Inflammatory macrophage treated with lipopolysaccharide for 1 hour (primary cell): ENCODE data around the gene SF3B4.

Source experiments
- DNase-seq, 2 donors: peaks; one replicate each; pipeline ENCODE4 v3.0.0-alpha.2; 2020 to 2022

Gene SF3B4

DNA sequence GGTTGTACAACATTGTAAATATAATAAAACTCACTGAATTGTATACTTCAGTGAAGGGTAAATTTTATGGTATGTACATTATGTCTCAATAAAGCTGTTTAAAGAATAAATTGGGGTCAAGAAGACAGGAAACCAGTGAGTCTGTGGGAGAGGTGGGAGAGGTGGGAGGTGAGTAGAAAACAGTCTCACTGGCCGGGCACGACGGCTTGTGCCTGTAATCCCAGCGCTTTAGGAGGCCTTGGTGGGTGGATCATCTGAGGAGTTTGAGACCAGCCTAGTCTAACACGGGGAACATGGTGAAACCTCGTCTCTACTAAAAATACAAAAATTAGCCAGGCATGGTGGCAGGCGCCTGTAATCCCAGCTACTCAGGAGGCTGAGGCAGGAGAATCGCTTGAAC lies 4.9 kb upstream of the SF3B4 start:
- no peak for DNase-seq

DNA sequence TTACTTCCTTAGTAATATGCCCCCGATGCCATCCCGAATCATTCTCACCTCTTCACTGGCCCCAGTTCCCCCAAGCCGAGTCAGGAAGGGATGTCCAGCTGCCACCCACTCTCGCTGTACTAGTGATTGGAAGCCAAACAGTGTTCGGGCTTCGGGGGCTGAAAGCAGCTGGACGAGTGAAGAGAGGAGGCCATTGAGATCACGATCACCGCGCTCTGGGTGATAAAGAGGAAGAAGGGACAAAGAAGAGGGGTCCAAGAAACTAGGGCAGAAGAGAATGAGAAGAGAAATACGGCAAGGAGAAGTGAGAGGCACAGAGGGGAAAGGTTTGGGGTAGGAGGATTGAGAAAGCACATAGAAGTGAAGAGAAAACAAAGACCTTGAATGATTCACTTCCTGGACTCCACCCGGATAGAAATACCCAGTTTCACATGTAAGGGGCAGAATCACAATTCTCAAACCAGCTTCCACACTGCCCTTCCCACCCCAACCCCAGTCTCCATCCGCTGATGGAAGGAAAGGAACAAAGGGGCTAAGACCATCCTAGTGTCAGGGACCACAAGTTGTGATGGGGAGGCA lies 3.7 kb upstream of the SF3B4 start:
- peak; percentile 52 to 59 for DNase-seq

DNA sequence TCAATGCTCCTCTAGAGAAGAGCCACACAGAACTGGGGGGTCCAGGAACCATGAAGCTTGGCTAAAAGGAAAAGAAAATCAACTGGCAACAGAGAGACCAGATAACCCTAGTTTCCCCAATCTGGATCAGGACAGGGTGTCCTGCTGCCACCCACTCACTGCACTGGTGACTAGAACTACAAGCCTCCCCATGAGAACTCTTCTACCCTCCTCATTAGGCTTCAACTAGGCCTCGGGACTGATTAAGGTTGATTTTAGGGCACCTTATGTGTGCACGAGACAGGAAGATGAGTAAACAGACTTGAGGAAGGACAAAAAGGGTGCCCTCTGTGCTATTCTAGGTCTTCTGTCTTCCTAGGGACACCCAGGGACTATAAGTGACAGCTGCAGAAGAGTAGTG lies 2.3 kb upstream of the SF3B4 start:
- DNase-seq: peak; percentile 33 to 37

DNA sequence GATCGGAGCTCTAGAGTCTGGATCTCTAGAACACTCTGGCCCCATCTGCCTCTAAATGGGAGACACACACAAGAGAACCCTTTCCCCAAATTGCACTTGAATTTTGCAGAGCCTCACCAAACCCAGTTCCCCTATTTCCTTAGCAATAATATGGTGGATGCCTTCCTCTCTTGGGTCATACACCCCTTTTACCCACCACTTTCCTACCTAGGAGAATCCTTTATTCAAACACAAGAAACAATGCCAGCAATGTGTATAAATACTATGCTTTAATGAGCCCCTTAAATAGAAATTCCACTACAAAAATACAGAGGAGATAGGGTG lies 760 bp upstream of the SF3B4 start:
- no peak for DNase-seq

DNA sequence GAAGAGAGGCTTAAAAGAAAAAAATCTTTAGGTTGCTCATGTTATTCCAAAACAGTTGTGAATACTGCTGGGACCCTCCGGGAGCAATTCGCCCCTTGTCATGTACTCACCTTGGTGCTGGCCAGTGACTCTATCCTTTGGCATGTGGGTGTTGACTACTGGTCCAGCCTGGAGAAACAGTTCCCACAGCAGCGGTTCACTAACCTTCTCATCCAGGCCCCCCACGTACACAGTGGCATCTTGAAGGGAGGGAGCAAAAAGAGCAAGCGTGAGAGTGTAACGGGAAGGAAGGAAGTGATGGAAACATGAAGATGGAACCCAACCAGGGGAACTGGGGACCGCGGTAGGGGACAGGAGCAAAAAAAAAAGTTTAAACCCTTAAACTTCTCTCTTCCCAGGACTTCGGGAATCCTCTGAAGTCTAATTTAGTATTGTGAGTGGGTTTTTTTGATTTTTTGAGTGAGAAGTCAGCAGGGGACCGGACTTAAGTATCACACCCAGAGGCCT lies 494 bp downstream of the SF3B4 start:
- DNase-seq: no peak

DNA sequence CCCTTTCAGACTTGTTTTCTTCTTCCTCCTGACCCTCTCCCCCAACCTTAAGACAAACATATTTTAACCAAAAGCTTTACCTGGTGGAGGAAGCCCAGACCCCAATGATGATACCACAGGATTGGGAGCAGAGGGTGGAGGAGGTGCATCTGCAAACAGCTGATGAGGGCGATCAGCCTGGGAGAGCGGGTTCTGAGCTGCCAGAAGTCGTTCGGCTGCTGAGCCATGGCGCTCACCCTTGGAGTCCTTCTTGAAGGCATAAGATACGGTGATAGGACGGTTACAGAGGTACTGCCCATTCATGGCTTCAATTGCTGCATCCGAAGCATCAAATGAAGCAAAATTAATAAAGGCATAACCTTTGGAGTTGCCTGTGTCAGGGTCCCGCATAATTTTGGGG lies 1.3 kb downstream of the SF3B4 start:
- DNase-seq: no peak

DNA sequence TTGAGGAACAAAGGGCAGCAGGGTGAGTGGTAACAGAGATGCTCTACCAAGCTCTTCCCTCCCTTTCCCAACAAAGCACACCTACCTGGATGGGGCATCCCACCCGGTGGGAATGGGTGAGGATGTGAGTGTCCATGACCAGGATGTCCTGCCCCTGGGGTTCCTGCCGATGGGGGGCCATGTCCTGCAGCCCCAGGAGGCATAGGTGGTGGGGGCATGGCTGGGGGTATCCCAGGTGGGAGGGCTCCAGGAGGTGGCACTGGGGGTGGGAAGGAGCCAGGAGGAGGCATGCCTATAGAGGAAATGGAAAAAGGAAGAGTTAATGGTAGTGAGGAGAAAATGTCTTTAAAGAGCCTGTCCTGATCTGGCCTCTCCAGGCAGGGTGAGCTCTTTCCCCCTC lies 1.9 kb downstream of the SF3B4 start:
- DNase-seq: no peak

DNA sequence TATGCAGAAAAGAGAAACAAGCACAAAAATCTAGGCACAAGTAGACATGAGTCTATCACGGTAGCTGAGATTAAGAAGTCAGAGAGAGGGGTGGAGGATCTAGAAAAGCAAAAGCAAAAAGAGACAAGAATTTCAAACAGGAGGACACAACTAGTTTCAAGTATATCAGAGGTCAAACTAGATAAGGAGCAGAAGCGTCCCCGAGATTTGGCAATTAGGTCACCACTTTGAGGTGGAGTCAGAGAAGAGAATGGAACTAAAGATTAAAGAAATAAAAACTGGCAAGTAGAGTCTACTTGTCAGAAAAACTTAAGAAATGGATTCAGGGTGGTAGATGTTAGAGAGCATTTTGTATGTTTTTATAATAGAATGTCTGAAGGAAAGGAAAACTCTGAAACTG lies 2.3 kb downstream of the SF3B4 start:
- no peak for DNase-seq

DNA sequence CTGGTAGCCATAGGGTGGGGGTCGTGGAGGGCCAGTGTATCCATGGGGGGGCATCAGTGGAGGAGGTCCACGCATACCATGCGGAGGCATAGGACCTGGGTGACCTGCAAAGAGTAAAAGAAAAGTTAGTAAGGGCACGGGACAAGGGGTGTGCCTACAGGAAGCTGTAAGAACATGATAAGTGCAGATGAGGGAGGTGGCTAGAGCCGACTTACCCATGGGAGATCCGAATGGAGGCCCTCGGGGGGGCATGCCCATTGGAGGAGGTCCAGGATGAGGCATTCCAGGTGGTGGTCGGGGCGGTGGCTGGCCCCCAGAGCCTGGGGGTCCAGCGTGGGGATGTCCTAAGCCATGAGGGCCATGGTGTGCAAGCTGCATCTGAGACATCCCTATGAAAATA lies 4.0 kb downstream of the SF3B4 start:
- no peak for DNase-seq

DNA sequence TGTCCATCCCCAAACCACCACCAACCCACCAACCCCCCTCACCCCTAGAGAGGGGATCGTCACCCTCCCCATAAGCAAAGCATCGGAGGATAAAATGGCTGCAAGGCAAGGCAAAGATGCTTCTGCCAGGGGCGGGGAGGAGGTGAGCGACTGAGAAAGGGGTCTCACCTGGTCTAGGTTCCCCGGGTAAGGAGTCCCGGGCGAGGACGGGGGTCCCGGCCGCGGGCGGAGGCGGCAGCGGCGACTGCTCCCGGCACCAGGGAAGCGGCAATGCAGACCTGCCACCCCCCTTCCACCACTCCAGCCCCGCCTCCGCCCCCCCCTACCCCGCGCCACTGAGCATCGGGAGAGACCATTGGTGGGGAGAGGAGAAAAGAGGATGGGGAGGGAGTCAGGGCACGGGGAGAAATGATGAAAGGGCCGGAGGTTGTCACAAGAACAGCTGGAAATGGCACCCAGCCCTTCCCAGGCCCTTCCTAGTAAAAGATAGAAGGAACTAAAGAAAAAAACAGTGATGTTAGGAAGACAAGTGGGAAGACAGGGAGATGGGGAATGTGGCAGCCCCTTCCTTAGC lies 9.9 kb downstream of the SF3B4 start, which contains the start of gene SV2A:
TSS of gene SV2A (minus strand) at position 274 of the 574 bp plus-strand sequence. CDS start 4,004 bp downstream, outside the sequence.
- no peak for DNase-seq

DNA sequence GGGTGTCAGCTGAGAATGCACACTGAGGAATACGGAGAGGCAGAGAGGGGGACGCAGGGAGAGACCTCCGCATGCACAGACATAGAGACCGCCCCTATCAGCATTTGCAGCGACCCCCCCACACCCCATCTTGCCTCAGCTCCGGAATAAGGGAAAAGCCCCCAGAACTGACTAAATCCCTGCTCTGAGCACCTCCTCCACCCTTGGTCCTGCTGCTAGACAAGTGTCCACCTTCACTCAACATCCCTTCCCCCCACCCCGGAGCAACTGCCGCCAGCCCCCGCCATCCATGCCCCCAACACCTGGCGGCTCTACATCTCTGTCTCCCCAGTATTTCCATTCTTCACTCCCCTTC lies 10.7 kb downstream of the SF3B4 start:
- no peak for DNase-seq

DNA sequence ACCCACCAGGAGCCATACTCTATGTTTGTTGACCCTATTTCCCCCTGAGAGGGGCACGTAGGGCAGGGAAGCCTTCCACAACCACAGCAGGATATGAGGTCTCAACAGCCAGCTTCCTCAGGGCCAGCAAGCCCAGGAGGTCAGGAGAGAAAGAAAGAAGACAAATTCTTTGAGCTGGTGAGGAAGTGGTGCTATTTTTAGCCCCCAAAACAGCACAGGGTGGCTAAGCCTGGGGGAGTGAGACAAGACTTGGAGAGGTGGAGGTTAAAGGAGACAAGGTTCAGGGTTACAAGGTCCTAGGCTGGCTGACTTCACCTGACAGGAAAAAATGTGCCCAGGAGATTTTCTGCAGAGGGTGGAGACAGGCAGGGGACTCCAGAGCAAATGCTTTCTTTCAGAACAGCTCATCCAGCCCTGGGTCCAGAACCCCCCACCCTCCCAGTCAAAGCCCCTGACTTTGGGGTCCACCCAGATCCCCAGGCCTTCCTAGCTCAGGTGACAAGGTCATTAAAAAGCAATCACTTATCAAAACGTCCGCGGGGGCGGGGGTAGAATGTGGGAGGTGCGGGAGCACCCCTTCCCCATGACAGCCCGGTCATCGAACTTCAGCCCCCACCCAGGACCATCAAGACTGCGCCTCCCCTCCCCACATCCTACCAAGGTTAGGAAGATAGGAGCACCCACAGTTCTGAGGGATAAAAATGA lies 11.3 kb downstream of the SF3B4 start:
- no peak for DNase-seq

DNA sequence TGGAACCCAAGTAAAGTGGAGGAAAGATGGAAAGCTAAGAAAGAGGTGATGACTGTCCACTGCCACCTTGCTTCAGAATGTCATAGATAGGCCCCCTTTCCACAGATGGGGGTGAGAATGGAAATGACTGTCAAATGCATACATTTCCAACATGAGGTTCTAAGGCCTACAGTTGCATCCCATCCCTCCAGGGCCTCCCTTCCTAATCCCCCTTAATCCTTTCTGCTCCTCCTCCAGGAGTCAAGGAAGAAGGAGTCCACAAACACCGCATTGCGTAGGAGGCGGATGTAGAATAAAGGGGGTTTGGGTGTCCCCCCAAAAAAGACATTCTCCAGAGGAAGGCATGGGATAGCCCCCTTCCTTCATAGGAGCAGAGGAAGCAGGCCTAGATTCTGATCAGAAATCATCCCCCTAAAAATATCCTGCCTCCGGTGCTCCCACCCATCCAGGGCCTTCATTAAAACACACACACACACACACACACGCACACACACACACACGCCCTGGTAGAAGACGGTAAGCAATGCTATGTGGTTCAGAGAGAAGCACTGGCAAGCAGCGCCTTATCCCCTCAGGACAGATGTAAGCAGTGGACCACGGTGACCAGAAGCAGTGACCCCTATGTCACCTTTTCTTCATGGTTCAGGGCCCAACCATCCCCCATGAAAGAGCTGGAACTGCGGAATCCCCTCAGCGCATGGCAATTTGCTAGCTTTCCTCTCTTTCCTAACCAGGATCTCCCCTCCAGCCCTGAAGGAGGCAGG lies 12.0 kb downstream of the SF3B4 start:
- no peak for DNase-seq

DNA sequence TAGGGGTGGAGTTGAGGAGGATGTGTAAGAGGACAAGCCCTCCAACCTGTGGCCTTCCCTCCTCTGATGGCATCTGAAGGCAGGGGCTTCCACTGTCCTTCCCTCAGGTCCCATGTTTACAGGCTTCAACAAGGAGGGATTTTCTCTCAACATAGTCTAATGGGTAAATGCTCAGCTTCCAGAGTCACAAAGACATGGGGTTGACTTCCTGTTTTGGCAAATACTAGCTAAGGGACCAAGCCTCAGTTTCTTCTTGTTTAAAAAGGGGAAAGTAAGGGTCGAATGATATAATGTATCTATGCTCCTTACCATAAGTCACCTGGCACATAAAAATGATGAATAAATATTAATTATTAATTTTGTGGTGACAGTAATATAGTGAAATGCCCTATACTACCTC lies 13.1 kb downstream of the SF3B4 start:
- no peak for DNase-seq

DNA sequence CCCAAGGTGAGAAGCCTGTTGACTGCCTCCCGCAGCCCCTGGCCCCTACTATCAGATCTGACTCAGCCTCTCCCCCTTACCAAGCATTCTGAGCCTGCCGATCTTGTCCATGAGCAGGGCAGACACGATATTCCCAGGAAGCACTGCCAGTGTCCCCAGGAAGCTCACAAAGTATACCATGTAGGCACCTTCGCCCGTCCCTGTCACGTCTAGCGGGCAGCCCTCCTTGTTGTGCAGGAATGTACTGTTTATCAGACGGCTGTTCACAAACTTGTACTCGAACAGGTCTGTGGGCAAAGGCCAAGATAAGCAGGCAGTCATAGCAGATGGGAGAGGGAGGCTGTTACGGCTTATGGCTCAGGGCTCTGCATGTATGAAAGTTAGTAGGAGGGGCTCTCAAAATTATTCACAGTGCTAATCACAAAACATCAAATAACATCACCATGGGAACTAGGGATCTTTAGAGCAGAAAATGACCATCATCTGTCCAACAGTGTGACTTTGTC lies 21.0 kb downstream of the SF3B4 start:
- no peak for DNase-seq

DNA sequence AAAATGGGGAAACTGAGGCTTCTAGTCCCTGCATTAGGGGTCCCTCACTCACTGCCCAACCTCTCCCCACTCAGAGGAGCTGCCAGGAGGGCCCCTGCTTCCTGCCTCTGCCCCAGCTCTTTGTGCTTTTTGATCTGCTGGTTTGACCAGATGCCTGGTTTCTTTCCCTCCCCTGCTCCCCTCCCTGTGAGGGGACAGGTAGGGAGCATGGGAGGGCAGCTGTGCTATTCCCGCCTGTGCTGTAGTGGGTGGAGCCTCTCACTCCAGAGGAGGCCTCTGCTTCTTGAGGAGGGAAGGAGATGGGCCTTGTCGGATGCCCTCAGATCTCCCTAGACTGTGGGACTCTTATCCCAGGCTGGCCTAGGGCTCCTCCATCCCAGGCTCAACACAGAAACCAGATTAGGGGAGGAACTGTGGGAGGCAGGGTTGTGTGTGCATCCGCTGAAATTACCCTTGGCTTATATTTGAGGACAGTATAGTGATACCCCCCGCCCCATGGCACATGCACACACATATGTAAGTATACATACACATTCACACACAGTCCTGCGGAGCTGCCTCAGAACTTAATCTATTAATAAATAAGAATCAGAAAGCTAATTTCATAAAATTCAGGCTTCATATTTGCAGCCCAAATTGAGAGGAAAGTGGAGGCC lies 23.6 kb downstream of the SF3B4 start:
- DNase-seq: no peak

DNA sequence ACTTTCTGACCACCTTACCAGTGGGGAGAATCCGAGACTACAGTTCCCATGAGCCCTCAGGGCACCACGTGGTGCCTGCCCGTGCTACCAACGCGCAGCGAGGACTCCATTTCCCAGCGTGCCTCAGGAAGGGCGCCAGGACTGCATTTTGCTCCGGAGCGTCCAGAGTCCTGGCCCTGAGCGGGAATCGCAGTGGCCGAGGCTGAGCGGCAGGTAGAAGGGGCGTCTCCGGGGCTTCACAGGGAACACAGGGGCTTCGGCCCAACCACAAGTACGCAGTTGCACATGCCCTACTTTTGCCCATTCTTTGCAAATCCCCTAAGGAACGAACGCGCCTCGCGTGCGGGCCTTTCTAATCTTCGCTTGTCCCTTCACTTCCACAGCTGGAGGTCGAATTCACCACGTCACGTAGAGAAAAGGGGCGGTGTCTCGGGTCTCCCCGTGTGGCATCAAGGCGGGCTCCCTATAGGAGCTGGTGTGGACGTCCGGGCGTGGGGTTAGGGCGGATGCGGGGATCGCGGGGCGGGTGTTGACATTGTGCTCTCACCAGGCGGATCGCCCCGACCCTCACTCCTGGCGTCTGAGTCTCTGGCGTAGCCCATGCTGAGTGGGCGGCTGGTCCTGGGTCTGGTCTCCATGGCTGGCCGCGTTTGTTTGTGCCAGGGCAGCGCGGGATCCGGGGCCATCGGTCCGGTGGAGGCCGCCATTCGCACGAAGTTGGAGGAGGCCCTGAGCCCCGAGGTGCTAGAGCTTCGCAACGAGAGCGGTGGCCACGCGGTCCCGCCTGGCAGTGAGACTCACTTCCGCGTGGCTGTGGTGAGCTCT lies 27.9 kb downstream of the SF3B4 start, which contains the start of gene BOLA1:
TSS of gene BOLA1 (plus strand) at position 109 of the 825 bp plus-strand sequence. CDS start at position 601, 492 bp downstream.
- DNase-seq: peak; percentile 77 to 85

DNA sequence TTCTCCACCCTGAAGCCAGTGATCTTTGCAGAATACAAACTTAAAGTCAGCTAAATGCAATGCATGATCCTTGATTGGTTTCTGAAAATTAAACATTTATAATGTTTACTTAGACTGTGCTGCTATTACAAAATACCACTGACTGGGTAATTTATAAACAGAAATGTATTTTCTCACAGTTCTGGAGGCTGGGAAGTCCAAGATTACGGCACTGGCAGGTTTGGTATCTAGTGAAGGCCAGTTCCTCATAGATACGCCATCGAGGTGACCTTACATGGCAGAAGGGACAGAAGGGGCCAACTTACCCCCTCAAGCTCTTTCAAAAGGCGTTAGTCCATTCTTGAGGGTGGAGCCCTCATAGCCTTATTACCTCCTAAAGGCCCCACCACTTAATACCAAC lies 31.0 kb downstream of the SF3B4 start:
- peak; percentile 53 to 59 for DNase-seq

DNA sequence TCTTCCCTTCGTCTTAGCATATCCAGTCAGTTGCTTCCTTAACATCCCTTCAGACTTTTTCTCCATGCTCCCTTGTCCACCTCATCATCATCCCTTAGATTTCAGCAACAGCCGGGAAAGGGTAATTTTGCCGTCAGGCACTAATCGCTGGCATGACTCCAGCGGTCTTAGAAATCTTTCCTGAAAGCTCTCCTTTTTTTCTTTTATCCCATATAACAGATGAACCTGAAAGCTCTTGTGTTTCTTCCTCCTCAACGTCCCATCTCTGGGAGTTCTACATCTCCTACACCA lies 38.7 kb downstream of the SF3B4 start:
- no peak for DNase-seq

DNA sequence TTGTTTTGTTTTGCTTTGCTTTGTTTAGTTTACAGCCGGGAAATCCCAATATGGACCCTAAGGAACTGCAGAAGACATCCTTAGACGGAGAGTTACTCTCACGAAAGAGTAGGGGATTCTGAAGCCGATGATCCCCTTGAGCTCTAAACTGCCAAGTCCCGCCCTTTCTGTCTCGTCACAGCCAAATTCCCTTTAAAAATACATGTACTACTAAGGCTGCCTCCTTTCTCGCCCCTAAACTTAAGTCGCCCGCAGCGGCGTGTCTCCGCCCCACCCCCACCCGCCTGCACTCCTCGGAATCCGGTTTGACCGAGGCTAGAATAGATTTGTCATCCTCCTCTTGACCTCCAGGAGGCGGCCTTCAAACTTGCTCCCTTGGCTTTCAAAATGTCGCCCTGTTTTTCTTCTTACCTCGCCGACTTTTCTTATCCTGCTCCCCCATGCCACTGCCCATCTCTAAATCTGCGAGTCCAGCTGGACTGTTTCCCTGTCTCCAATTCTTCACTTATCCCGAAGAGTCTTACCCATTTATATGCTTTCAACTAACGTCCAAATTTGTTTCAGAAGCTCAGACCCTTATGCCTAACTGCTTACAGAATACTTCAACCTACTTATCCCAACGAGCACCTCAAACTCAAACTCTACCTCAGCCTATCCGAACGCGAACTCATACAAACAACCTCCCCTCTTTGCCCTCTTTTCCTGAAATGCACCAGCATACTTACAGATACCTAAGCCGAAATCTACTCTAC lies 39.2 kb downstream of the SF3B4 start:
- peak; percentile 76 to 86 for DNase-seq

DNA sequence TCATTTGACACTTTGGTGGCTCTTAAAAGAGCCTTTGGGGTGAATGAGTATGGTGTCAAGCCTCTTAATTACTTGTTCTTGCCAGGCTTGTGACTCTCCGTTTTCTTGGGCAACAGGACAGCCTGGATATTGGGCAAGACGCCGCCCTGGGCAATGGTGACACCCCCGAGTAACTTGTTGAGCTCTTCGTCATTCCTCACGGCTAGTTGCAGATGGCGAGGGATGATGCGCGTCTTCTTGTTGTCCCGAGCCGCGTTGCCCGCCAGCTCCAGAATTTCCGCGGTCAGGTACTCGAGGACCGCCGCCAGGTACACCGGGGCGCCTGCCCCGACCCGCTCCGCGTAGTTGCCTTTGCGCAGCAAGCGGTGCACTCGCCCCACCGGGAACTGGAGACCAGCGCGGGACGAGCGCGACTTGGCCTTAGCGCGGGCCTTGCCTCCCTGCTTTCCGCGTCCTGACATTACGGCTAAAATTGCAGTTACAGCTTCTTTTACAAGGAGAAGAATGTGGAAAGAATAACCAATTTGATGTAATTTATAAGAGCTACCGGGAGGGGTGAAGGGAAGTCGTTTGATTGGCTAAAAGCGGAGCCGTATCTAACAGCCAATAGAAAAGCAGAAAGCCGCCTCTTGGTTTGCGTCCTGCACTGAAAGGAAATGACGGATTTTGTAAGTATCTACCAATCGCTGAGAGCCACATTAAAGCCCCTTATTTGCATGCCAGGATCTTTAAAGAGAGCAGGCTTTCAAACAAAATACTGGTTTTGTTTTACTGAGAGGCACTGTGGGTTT lies 40.0 kb downstream of the SF3B4 start:
- DNase-seq: peak; percentile 95 to 97
